ENCODE data around the gene RCOR2.

The RCOR2 gene

GRCh38 chr11:63929616-63930015, 12.7 kb upstream of the RCOR2 start:
- no peak for DNase-seq (ENCODE audit: low spot score)
- in situ Hi-C loops (cut with MboI; ENCODE audit: low sequenced_read_pairs, unreplicated experiment): no loop called here
- TF ChIP-seq CTCF (IDR thresholded peaks at IDR 0.05; ENCODE audit: borderline replicate concordance, control extremely low read depth, extremely low read depth, insufficient read depth, missing control alignments): no peak

DNA sequence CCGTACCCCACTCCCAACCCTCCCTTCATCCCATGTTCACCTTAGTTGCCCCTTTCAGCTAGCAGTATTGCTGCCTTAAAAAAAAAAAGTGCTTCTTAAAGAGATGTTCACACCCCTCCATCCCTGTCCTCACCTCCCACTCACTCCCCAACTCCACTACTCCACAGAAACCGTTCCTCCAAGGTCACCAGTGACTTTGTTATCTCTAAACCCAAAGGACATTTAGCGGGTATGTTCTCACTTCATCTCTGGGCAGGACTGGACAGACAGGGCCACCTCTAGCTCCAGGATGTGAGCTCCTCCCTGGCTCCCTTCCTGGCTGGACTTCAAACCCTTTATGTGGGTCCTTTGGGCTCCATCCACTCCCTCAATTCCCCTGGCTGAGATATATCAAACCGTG, 6.4 kb upstream of the RCOR2 start:
- TF ChIP-seq CTCF (IDR thresholded peaks at IDR 0.05; ENCODE audit: borderline replicate concordance, control extremely low read depth, extremely low read depth, insufficient read depth, missing control alignments): no peak
- in situ Hi-C loops (cut with MboI; ENCODE audit: low sequenced_read_pairs, unreplicated experiment): no loop called here
- DNase-seq (ENCODE audit: low spot score): no peak

DNA sequence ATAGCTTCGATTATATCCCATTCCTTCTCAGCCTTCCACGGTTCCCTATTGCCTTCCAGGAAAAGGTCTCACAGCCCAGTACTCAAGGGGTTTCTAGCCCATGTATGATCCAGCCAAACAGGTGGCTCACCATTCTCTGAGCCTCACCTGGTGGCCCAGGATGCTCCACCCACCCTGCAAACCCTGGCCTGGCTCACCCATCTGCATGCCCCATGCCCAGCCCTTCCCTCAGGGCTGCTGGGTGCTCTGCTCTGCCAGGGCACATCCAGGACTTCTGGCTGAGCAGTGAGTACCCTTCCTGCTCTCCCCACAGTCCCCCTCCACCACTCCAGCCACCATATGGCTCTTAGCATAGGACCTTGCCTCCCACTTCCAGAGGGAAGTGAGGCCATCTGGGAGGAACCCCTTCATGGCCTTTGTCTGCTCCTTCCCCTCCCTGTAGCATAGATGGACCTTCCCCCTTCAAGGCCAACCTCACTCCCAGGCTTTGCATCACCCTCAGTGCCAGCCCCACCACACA, 5.8 kb upstream of the RCOR2 start:
- no peak for TF ChIP-seq CTCF (IDR thresholded peaks at IDR 0.05; ENCODE audit: borderline replicate concordance, control extremely low read depth, extremely low read depth, insufficient read depth, missing control alignments)
- in situ Hi-C loops (cut with MboI; ENCODE audit: low sequenced_read_pairs, unreplicated experiment): no loop called here
- no peak for DNase-seq (ENCODE audit: low spot score)

GRCh38 chr11:63920939-63921417, 4.0 kb upstream of the RCOR2 start:
- peak; percentile 78 for DNase-seq (ENCODE audit: low spot score)
- TF ChIP-seq CTCF (IDR thresholded peaks at IDR 0.05; ENCODE audit: borderline replicate concordance, control extremely low read depth, extremely low read depth, insufficient read depth, missing control alignments): peak; percentile 48
- in situ Hi-C loops (cut with MboI; ENCODE audit: low sequenced_read_pairs, unreplicated experiment): no loop called here

GRCh38 chr11:63920126-63920938, 3.4 kb upstream of the RCOR2 start:
- TF ChIP-seq CTCF (IDR thresholded peaks at IDR 0.05; ENCODE audit: borderline replicate concordance, control extremely low read depth, extremely low read depth, insufficient read depth, missing control alignments): no peak
- in situ Hi-C loops (cut with MboI; ENCODE audit: low sequenced_read_pairs, unreplicated experiment): no loop called here

GRCh38 chr11:63919267-63920125, 2.5 kb upstream of the RCOR2 start:
- TF ChIP-seq CTCF (IDR thresholded peaks at IDR 0.05; ENCODE audit: borderline replicate concordance, control extremely low read depth, extremely low read depth, insufficient read depth, missing control alignments): no peak
- in situ Hi-C loops (cut with MboI; ENCODE audit: low sequenced_read_pairs, unreplicated experiment): no loop called here
- peak; percentile 37 for DNase-seq (ENCODE audit: low spot score)

More at GRCh38 chr11:63920126-63920938, 3.4 kb upstream of the RCOR2 start:
- peak; percentile 40 for DNase-seq (ENCODE audit: low spot score)
